AG04449 (cell line): Measurements from ENCODE around the gene SH3D19.

Experiments
- CTCF ChIA-PET: fragments of 350-600 bp; formaldehyde crosslinking; extraction: SDS; loops from one replicate; lab custom pipeline; 2021; ENCODE audit warnings: antibody characterized with exemption; lab: Yijun Ruan, JAX
- POLR2A ChIA-PET: fragments of 400-600, 350-600 bp; formaldehyde crosslinking; extraction: SDS; loops from one replicate; lab custom pipeline; 2020; ENCODE audit warnings: antibody characterized with exemption, inconsistent platforms; lab: Yijun Ruan, JAX
- DNase-seq: peaks from one replicate; pipeline ENCODE4 v3.0.0-alpha.2; 2010; ENCODE audit warnings: low read depth, low spot score
- H3K4me3 ChIP-seq: 2 replicates; pipeline ENCODE4 v1.5.1; 2011; ENCODE audit warnings: low read depth, mild to moderate bottlenecking, control low read depth, low read length
- CTCF ChIP-seq: IDR thresholded peaks from one replicate; pipeline ENCODE4 v1.5.1; 2011; ENCODE audit warnings: mild to moderate bottlenecking, moderate library complexity, low read length, control low read depth, inconsistent platforms; ENCODE audit not compliant: insufficient read depth; ENCODE audit errors: missing control alignments

SH3D19 gene

GRCh38 chr4:151175754-151176631 lies 149.4 kb downstream of the SH3D19 start:
- no peak for TF ChIP-seq CTCF
- H3K4me3 ChIP-seq, result no peak overlapping the region
- CTCF ChIA-PET, result interaction anchor here (0.6 kb wide), 1 partner anchor 1966 kb away, joined by 3 read pairs; no protein-coding TSS in a partner anchor
- POLR2A ChIA-PET, result no interaction called here
- DNase-seq, result no peak

DNA sequence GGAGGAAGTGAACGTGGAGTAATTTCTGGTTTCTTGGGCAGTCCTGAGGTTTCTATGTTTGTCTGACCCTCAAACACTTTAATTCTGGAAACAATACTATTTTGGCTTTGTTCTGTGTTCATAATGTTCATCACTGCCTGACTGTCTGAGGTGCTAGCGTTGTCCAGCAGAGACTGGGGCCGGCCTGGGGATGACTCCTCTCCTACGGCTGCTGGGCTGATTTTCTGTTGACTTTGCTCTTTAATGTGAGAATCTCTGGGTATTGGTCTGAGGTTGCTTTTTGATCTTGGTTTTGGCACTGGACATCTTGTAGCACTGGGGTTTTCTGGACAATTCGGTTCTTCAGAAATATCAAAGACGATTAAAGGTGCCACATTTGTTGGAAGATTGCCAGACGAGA lies 150.2 kb downstream of the SH3D19 start:
- H3K4me3 ChIP-seq, result no peak overlapping the region
- CTCF ChIA-PET, result no interaction called here

DNA sequence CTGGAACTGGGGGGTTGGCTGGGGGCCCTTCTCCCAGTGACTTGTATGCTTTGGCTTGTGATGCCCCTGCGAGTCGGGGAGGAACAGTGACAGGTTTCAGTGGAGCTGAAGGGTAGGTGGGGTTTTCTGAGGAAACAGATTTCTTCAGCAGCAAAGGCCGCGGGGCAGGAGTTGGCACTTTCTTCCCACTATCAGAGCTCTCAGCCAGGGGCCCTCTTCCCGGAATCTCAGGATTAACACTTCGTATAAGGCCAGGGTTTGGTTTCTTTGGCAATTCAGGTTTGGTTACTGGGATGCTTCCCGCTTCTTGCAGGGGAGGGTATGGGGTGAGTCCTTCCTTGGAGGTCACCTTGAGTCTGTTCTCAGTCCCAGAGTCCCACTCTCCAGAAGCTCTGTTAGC lies 150.6 kb downstream of the SH3D19 start:
- no peak for DNase-seq
- ChIA-PET POLR2A (no interaction called here), CTCF (no interaction called here)
- H3K4me3 ChIP-seq, result no peak overlapping the region
- no peak for TF ChIP-seq CTCF

More for the DNA sequence above, 150.2 kb downstream of the SH3D19 start:
- no peak for DNase-seq
- no peak for TF ChIP-seq CTCF
- POLR2A ChIA-PET, result no interaction called here

- CTCF ChIA-PET, result no interaction called here
- DNase-seq, result no peak
- POLR2A ChIA-PET, result interaction anchor here (0.7 kb wide), 1 partner anchor 52 kb away, joined by 3 read pairs; no protein-coding TSS in a partner anchor
- H3K4me3 ChIP-seq, result no peak overlapping the region
- TF ChIP-seq CTCF, result no peak
These were observed 151.5 kb downstream of the SH3D19 start for GRCh38 chr4:151173871-151174270.

DNA sequence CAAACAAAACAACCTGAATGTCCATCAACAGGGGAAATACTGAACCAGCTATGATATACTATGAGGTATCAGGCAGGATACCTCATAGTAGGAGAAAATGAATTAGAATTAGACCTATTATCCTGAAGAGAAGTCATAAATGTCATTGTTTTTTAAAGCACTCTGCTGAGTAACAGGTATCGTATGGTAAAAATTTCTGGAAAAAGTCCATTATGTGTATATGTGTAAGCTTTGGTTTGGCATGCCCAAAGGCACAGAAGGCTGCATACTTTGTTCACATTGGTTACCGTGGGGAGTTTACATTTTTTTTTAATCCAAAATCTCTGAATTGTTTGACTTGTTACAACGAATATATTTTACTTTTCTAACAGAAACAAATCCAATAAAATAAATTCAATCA lies 155.5 kb downstream of the SH3D19 start:
- ChIA-PET POLR2A (no interaction called here), CTCF (no interaction called here)
- no peak overlapping the region for H3K4me3 ChIP-seq
- no peak for TF ChIP-seq CTCF
- DNase-seq, result no peak

DNA sequence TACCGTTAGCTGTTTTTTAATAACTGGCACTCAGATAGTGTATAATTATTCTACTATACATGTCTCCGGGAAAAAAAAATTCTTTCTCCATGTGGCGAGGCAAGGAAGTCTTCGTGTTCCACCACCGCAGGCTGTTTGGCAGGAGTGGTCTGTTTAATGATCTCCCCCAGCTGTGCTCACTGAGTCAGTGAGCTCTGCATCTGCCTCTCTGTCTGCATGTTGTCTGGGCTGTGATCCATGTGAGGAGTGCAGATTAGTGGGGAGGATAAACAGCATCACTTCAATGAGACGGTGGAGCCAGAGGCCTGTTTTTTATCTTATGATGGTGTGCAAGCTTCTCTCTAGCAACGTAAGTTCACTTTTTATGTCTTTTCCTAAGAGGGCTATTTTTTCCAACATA lies 156.2 kb downstream of the SH3D19 start:
- no peak overlapping the region for H3K4me3 ChIP-seq
- peak; percentile 89 for DNase-seq
- ChIA-PET CTCF (no interaction called here), POLR2A (no interaction called here)
- no peak for TF ChIP-seq CTCF
